HCT116 (cell line): ENCODE measurements around the gene ACOT4. TPM values are rescaled to one million over a fixed set of nuclear protein-coding genes. Genes with fewer than 3 reads are reported as not detected.

Experiments used
- ATAC-seq: fragments of 200-7000 bp; cut with Tn5 transposase; 2 replicates; pipeline ENCODE4 v1.9.1; 2020; ENCODE audit warnings: mild to moderate bottlenecking, moderate library complexity
- BruUV-seq: library from RNA; stranded (reverse); fragments of 400-500 nt; replicated peaks from 2 replicates; lab custom pipeline; 2021; lab: Mats Ljungman, UMichigan
- CTCF ChIA-PET: fragments of 300-600 bp; sonication (Branson Sonifier 250); formaldehyde crosslinking; loops from one replicate; lab custom pipeline; 2021; ENCODE audit warnings: antibody characterized with exemption; lab: Charles Lee
- POLR2A ChIA-PET: fragments of 300-600, 350-600 bp; sonication (Branson Sonifier 250); formaldehyde crosslinking; loops from one replicate; lab custom pipeline; 2021; ENCODE audit warnings: antibody characterized with exemption; lab: Charles Lee
- RAD21 ChIA-PET, 2 experiments: fragments of 300-600 bp; sonication (Branson Sonifier 250); formaldehyde crosslinking; loops; one replicate each; lab custom pipeline; 2023; ENCODE audit warnings: low total read pairs in 2 of 2; ENCODE audit not compliant: uncharacterized antibody in 2 of 2, unreplicated experiment in 2 of 2, low non-redundant PET in 1 of 2; lab: Charles Lee
- DNase-seq: peaks from one replicate; pipeline ENCODE4 v3.0.0-alpha.2; 2010; ENCODE audit warnings: low read depth, low spot score
- H2AFZ ChIP-seq: fragments of 200-600 bp; shearing (Covaris generic), sonication (generic); 2 replicates; pipeline ENCODE4 v1.6.1; 2017; ENCODE audit warnings: low read depth, mixed run types, mixed read lengths, antibody characterized with exemption, low read length; ENCODE audit not compliant: poor library complexity, severe bottlenecking
- H3K27ac ChIP-seq: 2 replicates; pipeline ENCODE4 v1.5.1; 2012; ENCODE audit warnings: low read depth, low read length
- H3K27me3 ChIP-seq: fragments of 200-600 bp; sonication (generic); 2 replicates; pipeline ENCODE4 v1.6.1; 2016; ENCODE audit warnings: mixed run types, low read length, mixed read lengths; ENCODE audit not compliant: insufficient read depth
- H3K36me3 ChIP-seq, 2 experiments: fragments of 200-500 bp in 1 of 2; fragments of 200-600 bp in 1 of 2; sonication (Bioruptor generic) in 1 of 2; sonication (generic) in 1 of 2; 2 replicates each; pipeline versions ENCODE4 v1.5.1 to v1.6.1; 2014 to 2016; ENCODE audit warnings: low read length in 2 of 2, inconsistent platforms in 1 of 2, mixed read lengths in 1 of 2, mixed run types in 1 of 2; ENCODE audit not compliant: insufficient read depth in 2 of 2, control insufficient read depth in 1 of 2
- H3K4me1 ChIP-seq, 2 experiments: fragments of 200-600 bp in 1 of 2; sonication (generic) in 1 of 2; 2 replicates each; pipeline versions ENCODE4 v1.5.1 to v1.6.1; 2012 to 2017; ENCODE audit warnings: low read length in 2 of 2, inconsistent platforms in 1 of 2, mild to moderate bottlenecking in 1 of 2, mixed read lengths in 1 of 2, mixed run types in 1 of 2, moderate library complexity in 1 of 2; ENCODE audit not compliant: insufficient read depth in 2 of 2, control insufficient read depth in 1 of 2
- H3K4me2 ChIP-seq: fragments of 200-600 bp; sonication (generic); 2 replicates; pipeline ENCODE4 v1.6.1; 2017; ENCODE audit warnings: mixed run types, low read length, mixed read lengths
- H3K4me3 ChIP-seq, 2 experiments: fragments of 200-600 bp in 1 of 2; sonication (generic) in 1 of 2; replicated peaks in 1 of 2; 2 replicates each; pipeline ENCODE4 v1.5.1; 2011 to 2016; ENCODE audit warnings: low read length in 2 of 2, control low read depth in 1 of 2, low read depth in 1 of 2, mild to moderate bottlenecking in 1 of 2, mixed read lengths in 1 of 2, mixed run types in 1 of 2
- H3K79me2 ChIP-seq: fragments of 200-600 bp; sonication (generic); 2 replicates; pipeline ENCODE4 v1.6.1; 2017; ENCODE audit warnings: mild to moderate bottlenecking, mixed run types, low read length, moderate library complexity, mixed read lengths; ENCODE audit not compliant: insufficient read depth
- H3K9ac ChIP-seq: fragments of 200-600 bp; sonication (generic); 2 replicates; pipeline ENCODE4 v1.6.1; 2016; ENCODE audit warnings: low read length, mixed read lengths
- H3K9me2 ChIP-seq: fragments of 200-600 bp; sonication (generic), shearing (Covaris generic); 2 replicates; pipeline ENCODE4 v1.6.1; 2017; ENCODE audit warnings: mixed run types, mild to moderate bottlenecking, moderate library complexity; ENCODE audit not compliant: insufficient read depth
- H3K9me3 ChIP-seq, 2 experiments: fragments of 200-500 bp in 1 of 2; fragments of 200-600 bp in 1 of 2; sonication (Bioruptor generic) in 1 of 2; sonication (generic) in 1 of 2; 2 replicates each; pipeline ENCODE4 v1.6.1; 2014 to 2017; ENCODE audit warnings: low read length in 2 of 2, mixed read lengths in 2 of 2, inconsistent platforms in 1 of 2, low read depth in 1 of 2, mild to moderate bottlenecking in 1 of 2, mixed run types in 1 of 2, moderate library complexity in 1 of 2; ENCODE audit not compliant: control insufficient read depth in 1 of 2, insufficient read depth in 1 of 2
- H4K20me1 ChIP-seq: fragments of 200-600 bp; sonication (generic), shearing (Covaris generic); 2 replicates; pipeline ENCODE4 v1.6.1; 2017; ENCODE audit warnings: mixed run types, mild to moderate bottlenecking, moderate library complexity; ENCODE audit not compliant: insufficient read depth
- EGR1 ChIP-seq: IDR thresholded peaks from 2 replicates; pipeline ENCODE4 v1.6.1; 2012; ENCODE audit warnings: low read depth
- ELF1 ChIP-seq: IDR thresholded peaks from 2 replicates; pipeline ENCODE4 v1.6.1; 2012; ENCODE audit warnings: low read depth, borderline replicate concordance
- POLR2A ChIP-seq: IDR thresholded peaks from 2 replicates; pipeline ENCODE4 v1.7.0; 2011; ENCODE audit warnings: borderline replicate concordance; ENCODE audit not compliant: insufficient read depth, insufficient read length; ENCODE audit errors: extremely low read depth
- RAD21 ChIP-seq: IDR thresholded peaks from 2 replicates; pipeline ENCODE4 v1.6.1; 2012; ENCODE audit warnings: low read depth, mild to moderate bottlenecking
- SRF ChIP-seq: IDR thresholded peaks from 2 replicates; pipeline ENCODE4 v1.6.1; 2012; ENCODE audit warnings: low read depth
- YY1 ChIP-seq: IDR thresholded peaks from 2 replicates; pipeline ENCODE4 v1.6.1; 2011; ENCODE audit warnings: low read length, low read depth, moderate library complexity, mild to moderate bottlenecking; ENCODE audit not compliant: insufficient replicate concordance; ENCODE audit errors: extremely low read depth
- ZFX ChIP-seq: fragments of 450-650 bp; IDR thresholded peaks from 2 replicates; pipeline ENCODE4 v1.6.1; 2017
- intact Hi-C: fragments of 100-400 bp; cut with micrococcal nuclease; formaldehyde crosslinking; loops from 2 replicates; pipeline ENCODE4 v1.10.0; 2022
- total RNA-seq: library from RNA; stranded (reverse); gene quantifications from one replicate; pipeline ENCODE4 v1.2.1, GENCODE V29; 2021; ENCODE audit not compliant: unreplicated experiment

The ACOT4 gene
- total RNA-seq, 1 experiment from 2014 or later: not detected

DNA sequence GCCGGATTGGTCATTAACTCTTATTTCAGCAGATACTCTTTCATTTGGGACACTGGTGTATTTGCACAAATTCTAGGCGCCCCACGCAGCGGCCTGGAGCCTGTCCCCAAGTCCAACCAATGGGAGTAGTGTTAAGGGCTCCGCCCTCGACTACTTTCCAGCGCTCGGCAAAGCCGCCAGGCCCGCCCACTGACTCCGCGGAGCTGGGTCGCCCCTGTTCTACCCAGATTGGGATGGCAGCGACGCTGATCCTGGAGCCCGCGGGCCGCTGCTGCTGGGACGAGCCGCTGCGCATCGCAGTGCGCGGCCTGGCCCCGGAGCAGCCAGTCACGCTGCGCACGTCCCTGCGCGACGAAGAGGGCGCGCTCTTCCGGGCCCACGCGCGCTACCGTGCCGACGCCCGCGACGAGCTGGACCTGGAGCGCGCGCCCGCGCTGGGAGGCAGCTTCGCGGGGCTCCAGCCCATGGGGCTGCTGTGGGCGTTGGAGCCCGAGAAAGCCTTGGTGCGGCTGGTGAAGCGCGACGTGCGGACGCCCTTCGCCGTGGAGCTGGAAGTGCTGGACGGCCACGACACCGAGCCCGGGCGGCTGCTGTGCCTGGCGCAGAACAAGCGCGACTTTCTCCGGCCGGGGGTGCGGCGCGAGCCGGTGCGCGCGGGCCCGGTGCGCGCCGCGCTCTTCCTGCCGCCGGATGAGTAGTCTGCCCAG lies 20.8 kb downstream of the ACOT4 start, which contains the start of gene ACOT6:
TSS of gene ACOT6 (plus strand) at position 179 of the 707 bp plus-strand sequence. CDS start at position 234, 55 bp downstream.
- Histone ChIP-seq H3K9me2 (no peaks in the 10 kb centered on the region), H3K27me3 (no peaks in the 10 kb centered on the region), H3K36me3 (no peaks in the 10 kb centered on the region), H3K9me3 (no peaks in the 10 kb centered on the region), H3K27ac (peak within 1 kb of the TSS; percentile 28; the same call in 1 of the 2 replicates), H2AFZ (peak within 1 kb of the TSS; percentile 35), H4K20me1 (no peaks in the 10 kb centered on the region), H3K4me1 (peaks cover 0 to 13% of the 10 kb centered on the region in 2 experiments; a peak in 2 of 4 replicates), H3K4me3 (peak within 1 kb of the TSS; percentile 36 to 57), H3K79me2 (no peaks in the 10 kb centered on the region), H3K9ac (peak within 1 kb of the TSS; percentile 33), H3K4me2 (peak within 1 kb of the TSS; percentile 76)
- BruUV-seq: no TSS peak
- intact Hi-C loops: no loop called here
- ChIA-PET CTCF (interaction anchor here (1.2 kb wide), 1 partner anchor 14 kb away, joined by 3 read pairs; no protein-coding TSS in a partner anchor), RAD21 (interaction anchor here in 1 of 2 experiments (0.6 kb wide), 1 partner anchor 141 kb away, joined by 3 read pairs; no protein-coding TSS in a partner anchor), POLR2A (interaction anchor here (0.7 kb wide), 1 partner anchor 15 kb away, joined by 3 read pairs; no protein-coding TSS in a partner anchor)
- TF ChIP-seq YY1: no peak
- TF ChIP-seq POLR2A: no peak
- TF ChIP-seq ZFX: no peak; the same call in 1 of the 2 replicates
- TF ChIP-seq RAD21: no peak
- TF ChIP-seq EGR1: peak; percentile 30; the same call in 1 of the 2 replicates
- peak; percentile 96 for ATAC-seq
- DNase-seq: peak; percentile 19

DNA sequence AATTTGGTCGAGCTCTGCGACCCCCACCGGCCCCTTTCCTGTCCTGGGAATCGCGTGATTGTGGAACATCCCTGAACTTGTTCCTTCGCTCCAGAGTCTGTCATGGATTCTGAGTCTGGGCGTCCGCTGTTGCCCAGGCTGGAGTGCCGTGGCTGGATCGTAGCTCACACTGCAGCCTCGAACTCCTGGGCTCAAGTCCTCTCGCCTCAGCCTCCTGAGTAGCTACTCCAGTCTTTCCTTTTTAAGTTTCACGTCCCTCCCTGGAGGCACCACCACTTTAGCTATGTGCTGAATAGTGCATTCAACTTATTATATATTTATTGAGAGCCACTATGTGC lies 21.3 kb downstream of the ACOT4 start:
- Histone ChIP-seq H3K27ac (no peak overlapping the region; the same call in 1 of the 2 replicates), H2AFZ (peak overlapping the region; percentile 35), H4K20me1 (no peaks in the 10 kb centered on the region), H3K9me2 (no peaks in the 10 kb centered on the region), H3K4me3 (peak overlapping the region; percentile 36 to 57), H3K36me3 (no peaks in the 10 kb centered on the region), H3K4me2 (peak overlapping the region; percentile 76), H3K79me2 (no peaks in the 10 kb centered on the region), H3K4me1 (peaks cover 0 to 13% of the 10 kb centered on the region in 2 experiments; a peak in 2 of 4 replicates), H3K27me3 (no peaks in the 10 kb centered on the region), H3K9me3 (no peaks in the 10 kb centered on the region), H3K9ac (peak overlapping the region; percentile 33; the same call in 1 of the 2 replicates)
- RAD21 ChIA-PET: interaction anchor here in 1 of 2 experiments (0.6 kb wide), 1 partner anchor 141 kb away, joined by 3 read pairs; no protein-coding TSS in a partner anchor
- intact Hi-C loops: no loop called here
- no TSS peak for BruUV-seq
- POLR2A ChIA-PET: interaction anchor here (0.7 kb wide), 1 partner anchor 14 kb away, joined by 3 read pairs; no protein-coding TSS in a partner anchor
- ATAC-seq (peak; percentile 13), DNase-seq (no peak)
- CTCF ChIA-PET: interaction anchor here (1.2 kb wide), 1 partner anchor 13 kb away, joined by 3 read pairs; no protein-coding TSS in a partner anchor
- TF ChIP-seq RAD21 (no peak), SRF (no peak), ELF1 (no peak)
- TF ChIP-seq, all 23 proteins: peak for 0
